HL-60 (cell line): ENCODE data around the gene C8G.

Source experiments
- DNase-seq, 2 experiments: peaks; one replicate each; pipeline ENCODE4 v3.0.0-alpha.2; 2010 to 2020; ENCODE audit warnings: low read depth in 1 of 2, low spot score in 1 of 2
- H3K27ac ChIP-seq: fragments of 250-450 bp; sonication (Bioruptor Pico); replicated peaks from 2 replicates; pipeline ENCODE4 v1.5.1; 2020; ENCODE audit warnings: mild to moderate bottlenecking, moderate library complexity
- H3K27me3 ChIP-seq: fragments of 250-450 bp; sonication (Bioruptor Pico); 2 replicates; pipeline ENCODE4 v1.5.1; 2021; ENCODE audit warnings: mild to moderate bottlenecking, moderate library complexity; ENCODE audit not compliant: insufficient read depth, poor library complexity, severe bottlenecking
- H3K4me3 ChIP-seq: replicated peaks from 2 replicates; pipeline ENCODE4 v1.5.1; 2011; ENCODE audit warnings: mild to moderate bottlenecking, control low read depth, low read length; ENCODE audit not compliant: insufficient read depth
- GABPA ChIP-seq: IDR thresholded peaks from 2 replicates; pipeline ENCODE4 v1.6.1; 2012; ENCODE audit warnings: low read depth
- POLR2AphosphoS5 ChIP-seq: IDR thresholded peaks from 2 replicates; pipeline ENCODE4 v1.6.1; 2012; ENCODE audit warnings: low read depth
- SPI1 ChIP-seq: IDR thresholded peaks from 2 replicates; pipeline ENCODE4 v1.6.1; 2012; ENCODE audit warnings: low read depth, mild to moderate bottlenecking, borderline replicate concordance
- TF ChIP-seq, protein P1 (sequence below): IDR thresholded peaks from one replicate; pipeline ENCODE4 v1.5.1; 2011; ENCODE audit warnings: low read length, control low read depth, inconsistent platforms; ENCODE audit not compliant: insufficient read depth
- TF ChIP-seq, protein P2 (sequence below): IDR thresholded peaks from 2 replicates; pipeline ENCODE4 v1.6.1; 2012; ENCODE audit warnings: low read depth; ENCODE audit not compliant: insufficient replicate concordance

The C8G gene

DNA sequence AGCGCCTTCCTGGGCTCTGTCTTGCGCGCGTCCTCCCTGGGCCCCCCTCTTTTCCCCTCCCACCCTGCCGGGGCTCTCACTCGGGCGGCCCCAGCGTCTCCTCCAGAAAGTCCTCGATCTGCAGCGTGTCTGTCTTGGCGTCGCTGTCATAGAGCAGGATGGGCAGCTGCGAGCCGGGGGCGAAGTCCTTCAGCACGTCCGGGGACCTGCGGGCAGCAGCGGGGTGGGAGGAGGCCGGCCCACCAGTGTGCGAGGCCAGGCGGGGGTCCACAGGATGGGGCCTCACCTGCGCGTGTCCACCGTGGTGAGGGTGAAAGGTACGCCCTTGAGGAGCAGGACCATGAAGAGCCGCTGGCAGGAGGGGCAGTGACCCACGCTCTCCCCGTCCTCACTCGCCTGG lies 50.3 kb downstream of the C8G start:
- Histone ChIP-seq H3K27ac (no peak overlapping the region), H3K4me3 (no peak overlapping the region), H3K27me3 (no peaks in the 10 kb centered on the region)
- TF ChIP-seq GABPA (no peak), POLR2AphosphoS5 (no peak), SPI1 (no peak)
- TF ChIP-seq, protein P1, sequence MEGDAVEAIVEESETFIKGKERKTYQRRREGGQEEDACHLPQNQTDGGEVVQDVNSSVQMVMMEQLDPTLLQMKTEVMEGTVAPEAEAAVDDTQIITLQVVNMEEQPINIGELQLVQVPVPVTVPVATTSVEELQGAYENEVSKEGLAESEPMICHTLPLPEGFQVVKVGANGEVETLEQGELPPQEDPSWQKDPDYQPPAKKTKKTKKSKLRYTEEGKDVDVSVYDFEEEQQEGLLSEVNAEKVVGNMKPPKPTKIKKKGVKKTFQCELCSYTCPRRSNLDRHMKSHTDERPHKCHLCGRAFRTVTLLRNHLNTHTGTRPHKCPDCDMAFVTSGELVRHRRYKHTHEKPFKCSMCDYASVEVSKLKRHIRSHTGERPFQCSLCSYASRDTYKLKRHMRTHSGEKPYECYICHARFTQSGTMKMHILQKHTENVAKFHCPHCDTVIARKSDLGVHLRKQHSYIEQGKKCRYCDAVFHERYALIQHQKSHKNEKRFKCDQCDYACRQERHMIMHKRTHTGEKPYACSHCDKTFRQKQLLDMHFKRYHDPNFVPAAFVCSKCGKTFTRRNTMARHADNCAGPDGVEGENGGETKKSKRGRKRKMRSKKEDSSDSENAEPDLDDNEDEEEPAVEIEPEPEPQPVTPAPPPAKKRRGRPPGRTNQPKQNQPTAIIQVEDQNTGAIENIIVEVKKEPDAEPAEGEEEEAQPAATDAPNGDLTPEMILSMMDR, result no peak
- TF ChIP-seq, protein P2, sequence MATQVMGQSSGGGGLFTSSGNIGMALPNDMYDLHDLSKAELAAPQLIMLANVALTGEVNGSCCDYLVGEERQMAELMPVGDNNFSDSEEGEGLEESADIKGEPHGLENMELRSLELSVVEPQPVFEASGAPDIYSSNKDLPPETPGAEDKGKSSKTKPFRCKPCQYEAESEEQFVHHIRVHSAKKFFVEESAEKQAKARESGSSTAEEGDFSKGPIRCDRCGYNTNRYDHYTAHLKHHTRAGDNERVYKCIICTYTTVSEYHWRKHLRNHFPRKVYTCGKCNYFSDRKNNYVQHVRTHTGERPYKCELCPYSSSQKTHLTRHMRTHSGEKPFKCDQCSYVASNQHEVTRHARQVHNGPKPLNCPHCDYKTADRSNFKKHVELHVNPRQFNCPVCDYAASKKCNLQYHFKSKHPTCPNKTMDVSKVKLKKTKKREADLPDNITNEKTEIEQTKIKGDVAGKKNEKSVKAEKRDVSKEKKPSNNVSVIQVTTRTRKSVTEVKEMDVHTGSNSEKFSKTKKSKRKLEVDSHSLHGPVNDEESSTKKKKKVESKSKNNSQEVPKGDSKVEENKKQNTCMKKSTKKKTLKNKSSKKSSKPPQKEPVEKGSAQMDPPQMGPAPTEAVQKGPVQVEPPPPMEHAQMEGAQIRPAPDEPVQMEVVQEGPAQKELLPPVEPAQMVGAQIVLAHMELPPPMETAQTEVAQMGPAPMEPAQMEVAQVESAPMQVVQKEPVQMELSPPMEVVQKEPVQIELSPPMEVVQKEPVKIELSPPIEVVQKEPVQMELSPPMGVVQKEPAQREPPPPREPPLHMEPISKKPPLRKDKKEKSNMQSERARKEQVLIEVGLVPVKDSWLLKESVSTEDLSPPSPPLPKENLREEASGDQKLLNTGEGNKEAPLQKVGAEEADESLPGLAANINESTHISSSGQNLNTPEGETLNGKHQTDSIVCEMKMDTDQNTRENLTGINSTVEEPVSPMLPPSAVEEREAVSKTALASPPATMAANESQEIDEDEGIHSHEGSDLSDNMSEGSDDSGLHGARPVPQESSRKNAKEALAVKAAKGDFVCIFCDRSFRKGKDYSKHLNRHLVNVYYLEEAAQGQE, result no peak
- no peak for DNase-seq

DNA sequence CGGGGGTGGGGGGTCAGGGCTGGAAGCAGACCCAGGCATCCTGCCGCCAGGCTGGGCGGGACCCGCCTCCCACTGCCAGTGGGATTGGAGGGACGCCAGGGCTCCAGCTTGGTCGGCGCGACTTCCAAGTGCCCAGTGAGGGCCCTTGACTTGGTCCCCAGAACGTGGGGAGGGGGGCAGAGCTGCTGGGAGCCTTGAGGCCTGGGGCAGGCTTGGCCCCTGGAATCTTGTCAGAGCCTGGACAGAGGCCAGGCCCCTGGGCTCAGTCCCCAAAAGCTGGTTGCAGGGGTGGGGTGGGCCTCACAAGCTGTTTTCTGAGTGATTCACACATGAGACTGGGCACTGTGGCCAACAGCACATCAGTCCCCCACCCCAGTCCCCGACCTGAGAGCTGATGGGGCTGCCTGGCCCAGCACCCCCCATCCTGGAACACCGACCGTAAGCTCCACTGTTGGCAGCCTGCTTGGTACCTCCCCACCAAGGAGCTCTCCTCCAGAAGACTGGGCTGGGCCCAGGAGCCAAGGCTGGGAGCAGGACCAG lies 50.8 kb downstream of the C8G start:
- DNase-seq, result no peak
- no peaks in the 10 kb centered on the region for H3K27me3 ChIP-seq
- no peak overlapping the region for H3K4me3 ChIP-seq
- H3K27ac ChIP-seq, result no peak overlapping the region
- TF ChIP-seq, protein P1, result no peak
